Measurements from ENCODE around the gene EEF2. TPM values are rescaled to one million over a fixed set of nuclear protein-coding genes. Genes with fewer than 3 reads are reported as not detected.
"Not testable (repeated sequence)": the region's sequence is repeated elsewhere in the genome, so short reads cannot be mapped to it uniquely, and the experiment has no call there.

The EEF2 gene
- total RNA-seq, 1 donor from 2014 or later, result 2,359 TPM

GRCh38 chr19:3968556-3969434 lies 16.5 kb downstream of the EEF2 start:
- H3K27ac Mint-ChIP-seq, result no peak overlapping the region

GRCh38 chr19:3967983-3968382 lies 17.3 kb downstream of the EEF2 start:
- peaks cover 13% of the 10 kb centered on the region for H3K36me3 Mint-ChIP-seq (ENCODE audit: low read depth)
- H3K27ac Mint-ChIP-seq; H3K27me3 Mint-ChIP-seq (ENCODE audit: insufficient read depth); H3K4me3 Mint-ChIP-seq; intact Hi-C loops (cut with micrococcal nuclease); DNase-seq (ENCODE audit: low spot score); H3K9me3 Mint-ChIP-seq: not testable (repeated sequence)
- H3K4me1 Mint-ChIP-seq (ENCODE audit: low read depth), result peaks cover 25% of the 10 kb centered on the region

More at GRCh38 chr19:3968556-3969434, 16.5 kb downstream of the EEF2 start:
- Mint-ChIP-seq H3K4me1 (ENCODE audit: low read depth) (peaks cover 25% of the 10 kb centered on the region), H3K9me3 (no peaks in the 10 kb centered on the region), H3K27me3 (ENCODE audit: insufficient read depth) (no peaks in the 10 kb centered on the region), H3K4me3 (peak overlapping the region; percentile 91), H3K36me3 (ENCODE audit: low read depth) (peaks cover 13% of the 10 kb centered on the region)
- no peak for DNase-seq (ENCODE audit: low spot score)
- intact Hi-C loops (cut with micrococcal nuclease), result no loop called here

- H3K36me3 Mint-ChIP-seq (ENCODE audit: low read depth), result peaks cover 13% of the 10 kb centered on the region
- H3K4me3 Mint-ChIP-seq, result no peak overlapping the region
- no peak for DNase-seq (ENCODE audit: low spot score)
- no peaks in the 10 kb centered on the region for H3K9me3 Mint-ChIP-seq
- peaks cover 23% of the 10 kb centered on the region for H3K4me1 Mint-ChIP-seq (ENCODE audit: low read depth)
- intact Hi-C loops (cut with micrococcal nuclease), result no loop called here
- H3K27me3 Mint-ChIP-seq (ENCODE audit: insufficient read depth), result no peaks in the 10 kb centered on the region
- H3K27ac Mint-ChIP-seq, result no peak overlapping the region
These were observed 18.9 kb downstream of the EEF2 start for GRCh38 chr19:3966051-3967017.

GRCh38 chr19:3964256-3965194 lies 20.7 kb downstream of the EEF2 start:
- Mint-ChIP-seq H3K4me1 (ENCODE audit: low read depth) (peaks cover 10% of the 10 kb centered on the region), H3K9me3 (no peaks in the 10 kb centered on the region), H3K27ac (no peak overlapping the region), H3K27me3 (ENCODE audit: insufficient read depth) (no peaks in the 10 kb centered on the region), H3K4me3 (no peak overlapping the region), H3K36me3 (ENCODE audit: low read depth) (peaks cover 12% of the 10 kb centered on the region)
- intact Hi-C loops (cut with micrococcal nuclease), result no loop called here
- no peak for DNase-seq (ENCODE audit: low spot score)

GRCh38 chr19:3963458-3964255 lies 21.6 kb downstream of the EEF2 start:
- peaks cover 10% of the 10 kb centered on the region for H3K36me3 Mint-ChIP-seq (ENCODE audit: low read depth)
- DNase-seq (ENCODE audit: low spot score), result no peak
- peaks cover 7% of the 10 kb centered on the region for H3K4me1 Mint-ChIP-seq (ENCODE audit: low read depth)
- intact Hi-C loops (cut with micrococcal nuclease), result no loop called here
- H3K9me3 Mint-ChIP-seq, result no peaks in the 10 kb centered on the region
- no peak overlapping the region for H3K27ac Mint-ChIP-seq
- no peak overlapping the region for H3K4me3 Mint-ChIP-seq
- H3K27me3 Mint-ChIP-seq (ENCODE audit: insufficient read depth), result no peaks in the 10 kb centered on the region

- DNase-seq (ENCODE audit: low spot score), result no peak
These were observed 24.3 kb downstream of the EEF2 start for GRCh38 chr19:3961007-3961406.

GRCh38 chr19:3959766-3960131 lies 25.5 kb downstream of the EEF2 start:
- Mint-ChIP-seq H3K27me3 (ENCODE audit: insufficient read depth) (no peaks in the 10 kb centered on the region), H3K36me3 (ENCODE audit: low read depth) (no peaks in the 10 kb centered on the region), H3K4me3 (no peak overlapping the region), H3K27ac (no peak overlapping the region), H3K9me3 (no peaks in the 10 kb centered on the region), H3K4me1 (ENCODE audit: low read depth) (no peaks in the 10 kb centered on the region)
- intact Hi-C loops (cut with micrococcal nuclease), result no loop called here
- no peak for DNase-seq (ENCODE audit: low spot score)

More at GRCh38 chr19:3961007-3961406, 24.3 kb downstream of the EEF2 start:
- Mint-ChIP-seq H3K4me1 (ENCODE audit: low read depth) (no peaks in the 10 kb centered on the region), H3K36me3 (ENCODE audit: low read depth) (peaks cover 2% of the 10 kb centered on the region), H3K27ac (no peak overlapping the region), H3K27me3 (ENCODE audit: insufficient read depth) (no peaks in the 10 kb centered on the region), H3K9me3 (no peaks in the 10 kb centered on the region), H3K4me3 (no peak overlapping the region)
- intact Hi-C loops (cut with micrococcal nuclease), result no loop called here

- intact Hi-C loops (cut with micrococcal nuclease), result no loop called here
- Mint-ChIP-seq H3K27me3 (ENCODE audit: insufficient read depth) (no peaks in the 10 kb centered on the region), H3K36me3 (ENCODE audit: low read depth) (no peaks in the 10 kb centered on the region)
These were observed 26.2 kb downstream of the EEF2 start for GRCh38 chr19:3958836-3959765.

GRCh38 chr19:3955688-3956087 lies 29.6 kb downstream of the EEF2 start:
- Mint-ChIP-seq H3K4me1 (ENCODE audit: low read depth) (no peaks in the 10 kb centered on the region), H3K27ac (no peak overlapping the region), H3K4me3 (no peak overlapping the region), H3K27me3 (ENCODE audit: insufficient read depth) (peaks cover 2% of the 10 kb centered on the region), H3K36me3 (ENCODE audit: low read depth) (no peaks in the 10 kb centered on the region), H3K9me3 (no peaks in the 10 kb centered on the region)
- intact Hi-C loops (cut with micrococcal nuclease), result no loop called here
- DNase-seq (ENCODE audit: low spot score), result no peak

More at GRCh38 chr19:3958836-3959765, 26.2 kb downstream of the EEF2 start:
- H3K4me3 Mint-ChIP-seq, result no peak overlapping the region
- no peak overlapping the region for H3K27ac Mint-ChIP-seq
- no peaks in the 10 kb centered on the region for H3K4me1 Mint-ChIP-seq (ENCODE audit: low read depth)
- no peak for DNase-seq (ENCODE audit: low spot score)
- no peaks in the 10 kb centered on the region for H3K9me3 Mint-ChIP-seq

- H3K36me3 Mint-ChIP-seq (ENCODE audit: low read depth); H3K27ac Mint-ChIP-seq; H3K4me1 Mint-ChIP-seq (ENCODE audit: low read depth); H3K4me3 Mint-ChIP-seq; DNase-seq (ENCODE audit: low spot score); intact Hi-C loops (cut with micrococcal nuclease); H3K27me3 Mint-ChIP-seq (ENCODE audit: insufficient read depth); H3K9me3 Mint-ChIP-seq: not testable (repeated sequence)
These were observed 30.0 kb downstream of the EEF2 start for GRCh38 chr19:3955276-3955675.

- no peak overlapping the region for H3K27ac Mint-ChIP-seq
- no peaks in the 10 kb centered on the region for H3K36me3 Mint-ChIP-seq (ENCODE audit: low read depth)
- no peaks in the 10 kb centered on the region for H3K4me1 Mint-ChIP-seq (ENCODE audit: low read depth)
- no peak overlapping the region for H3K4me3 Mint-ChIP-seq
- H3K9me3 Mint-ChIP-seq, result no peaks in the 10 kb centered on the region
- intact Hi-C loops (cut with micrococcal nuclease), result no loop called here
- H3K27me3 Mint-ChIP-seq (ENCODE audit: insufficient read depth), result peaks cover 2% of the 10 kb centered on the region
- no peak for DNase-seq (ENCODE audit: low spot score)
These were observed 31.2 kb downstream of the EEF2 start for GRCh38 chr19:3954107-3954506.

Measured in activated T-helper 1 cell treated with anti-CD3 and anti-CD28 coated beads, Interleukin-12 subunit alpha, Interleukin-12 subunit beta, Interleukin-2, Interleukin-4 antibody, amounts not matched to agents 30 ng/mL and 10 ng/mL and 1 ng/mL, durations not matched to agents 14 hours and 24 hours and 36 hours (primary cell).